Cardiac fibroblast (primary cell): Measurements from ENCODE around the gene FAM131C.

Experiments
- DNase-seq, 2 donors: peaks; one replicate each; pipeline versions ENCODE4 v3.0.0 to v3.0.0-alpha.2; 2010; ENCODE audit warnings: low read depth in 2 of 2
- H3K4me3 ChIP-seq, 2 donors: replicated peaks in 1 of 2; 1 replicate in 1 of 2; 2 replicates in 1 of 2; pipeline ENCODE4 v1.5.1; 2011; ENCODE audit warnings: low read depth in 2 of 2, low read length in 2 of 2, mild to moderate bottlenecking in 2 of 2, moderate library complexity in 1 of 2
- TF ChIP-seq, protein P1 (sequence below): IDR thresholded peaks from one replicate; pipeline ENCODE4 v1.5.1; 2011; ENCODE audit warnings: low read depth, mild to moderate bottlenecking, low read length, inconsistent platforms

The FAM131C gene

DNA sequence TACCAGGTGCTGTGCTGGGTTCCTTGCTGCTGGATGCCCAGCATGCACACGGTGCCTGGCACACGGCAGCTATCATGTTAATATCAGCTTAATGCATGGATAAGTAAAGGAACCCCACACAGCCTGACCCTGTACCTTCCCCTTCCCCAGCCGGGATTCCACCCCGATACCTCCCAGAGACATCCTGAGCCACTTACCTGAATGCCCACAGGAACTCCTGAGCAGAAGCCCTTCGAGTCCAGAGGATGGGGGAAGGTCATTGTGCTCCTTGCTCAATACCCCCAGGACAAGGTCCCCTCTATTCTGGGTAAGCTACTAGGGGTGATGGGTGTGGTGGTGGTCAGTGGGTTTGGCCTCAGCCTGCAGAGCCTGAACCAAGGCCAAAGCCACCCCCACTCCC, 1.4 kb downstream of the FAM131C start:
- no peak overlapping the region for H3K4me3 ChIP-seq
- DNase-seq, result no peak
- TF ChIP-seq, protein P1, sequence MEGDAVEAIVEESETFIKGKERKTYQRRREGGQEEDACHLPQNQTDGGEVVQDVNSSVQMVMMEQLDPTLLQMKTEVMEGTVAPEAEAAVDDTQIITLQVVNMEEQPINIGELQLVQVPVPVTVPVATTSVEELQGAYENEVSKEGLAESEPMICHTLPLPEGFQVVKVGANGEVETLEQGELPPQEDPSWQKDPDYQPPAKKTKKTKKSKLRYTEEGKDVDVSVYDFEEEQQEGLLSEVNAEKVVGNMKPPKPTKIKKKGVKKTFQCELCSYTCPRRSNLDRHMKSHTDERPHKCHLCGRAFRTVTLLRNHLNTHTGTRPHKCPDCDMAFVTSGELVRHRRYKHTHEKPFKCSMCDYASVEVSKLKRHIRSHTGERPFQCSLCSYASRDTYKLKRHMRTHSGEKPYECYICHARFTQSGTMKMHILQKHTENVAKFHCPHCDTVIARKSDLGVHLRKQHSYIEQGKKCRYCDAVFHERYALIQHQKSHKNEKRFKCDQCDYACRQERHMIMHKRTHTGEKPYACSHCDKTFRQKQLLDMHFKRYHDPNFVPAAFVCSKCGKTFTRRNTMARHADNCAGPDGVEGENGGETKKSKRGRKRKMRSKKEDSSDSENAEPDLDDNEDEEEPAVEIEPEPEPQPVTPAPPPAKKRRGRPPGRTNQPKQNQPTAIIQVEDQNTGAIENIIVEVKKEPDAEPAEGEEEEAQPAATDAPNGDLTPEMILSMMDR, result no peak

DNA sequence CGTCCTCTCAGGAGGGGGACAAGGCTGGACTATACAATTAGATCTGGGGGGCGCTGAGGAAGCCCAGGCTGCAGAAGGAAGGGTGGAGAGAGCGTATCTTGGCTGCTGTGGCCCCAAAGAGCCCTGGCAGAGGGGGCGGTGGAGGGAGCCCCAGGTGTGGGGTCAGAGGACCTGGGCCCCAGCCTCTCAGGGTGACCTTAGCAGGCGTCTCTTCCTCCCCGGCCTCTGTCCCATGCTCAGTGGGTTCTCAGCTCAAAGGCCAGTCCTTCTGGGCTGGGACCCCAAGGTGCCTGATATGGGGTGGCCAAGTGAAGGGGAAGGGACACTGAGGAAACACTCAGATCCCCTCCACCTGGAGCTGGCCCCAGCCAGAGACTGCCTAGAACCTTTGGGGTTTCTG, 1.8 kb downstream of the FAM131C start:
- TF ChIP-seq, protein P1, result no peak
- H3K4me3 ChIP-seq, result no peak overlapping the region
- DNase-seq, result no peak

DNA sequence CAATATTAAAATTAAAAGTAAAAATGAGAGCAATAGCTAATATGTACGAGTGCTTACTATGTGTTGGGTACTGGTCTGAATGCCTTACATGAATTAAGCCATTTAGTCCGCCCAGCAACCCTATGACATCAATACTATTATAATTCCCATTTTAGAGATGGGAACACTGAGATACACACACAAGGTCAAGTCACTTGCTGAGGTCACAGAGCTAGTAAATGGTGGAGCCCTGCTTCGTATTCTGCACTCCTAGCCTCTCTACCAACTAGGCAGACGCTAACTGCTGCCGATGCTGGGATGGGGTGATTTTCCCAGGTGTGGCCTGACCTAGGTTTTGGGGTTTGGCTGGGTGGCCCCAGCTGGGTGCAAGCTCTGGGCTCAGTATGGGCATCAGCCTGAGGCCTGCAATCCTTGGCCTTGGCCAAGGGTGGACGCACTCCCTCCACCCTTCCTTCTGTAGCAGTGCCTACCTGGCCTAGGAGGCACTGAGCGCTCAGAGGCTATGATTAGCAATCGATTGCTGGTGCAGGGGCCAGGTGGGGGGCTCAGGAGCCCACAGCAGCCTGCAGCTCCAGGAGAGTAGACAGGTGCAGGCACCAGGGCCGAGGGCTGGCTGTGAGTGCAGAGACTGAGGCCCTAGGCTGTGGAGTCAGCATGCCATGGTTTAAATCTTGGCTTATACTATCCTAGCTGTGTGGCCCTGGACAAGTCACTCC, 2.7 kb downstream of the FAM131C start:
- no peak for DNase-seq
- no peak overlapping the region for H3K4me3 ChIP-seq
- TF ChIP-seq, protein P1, result no peak

DNA sequence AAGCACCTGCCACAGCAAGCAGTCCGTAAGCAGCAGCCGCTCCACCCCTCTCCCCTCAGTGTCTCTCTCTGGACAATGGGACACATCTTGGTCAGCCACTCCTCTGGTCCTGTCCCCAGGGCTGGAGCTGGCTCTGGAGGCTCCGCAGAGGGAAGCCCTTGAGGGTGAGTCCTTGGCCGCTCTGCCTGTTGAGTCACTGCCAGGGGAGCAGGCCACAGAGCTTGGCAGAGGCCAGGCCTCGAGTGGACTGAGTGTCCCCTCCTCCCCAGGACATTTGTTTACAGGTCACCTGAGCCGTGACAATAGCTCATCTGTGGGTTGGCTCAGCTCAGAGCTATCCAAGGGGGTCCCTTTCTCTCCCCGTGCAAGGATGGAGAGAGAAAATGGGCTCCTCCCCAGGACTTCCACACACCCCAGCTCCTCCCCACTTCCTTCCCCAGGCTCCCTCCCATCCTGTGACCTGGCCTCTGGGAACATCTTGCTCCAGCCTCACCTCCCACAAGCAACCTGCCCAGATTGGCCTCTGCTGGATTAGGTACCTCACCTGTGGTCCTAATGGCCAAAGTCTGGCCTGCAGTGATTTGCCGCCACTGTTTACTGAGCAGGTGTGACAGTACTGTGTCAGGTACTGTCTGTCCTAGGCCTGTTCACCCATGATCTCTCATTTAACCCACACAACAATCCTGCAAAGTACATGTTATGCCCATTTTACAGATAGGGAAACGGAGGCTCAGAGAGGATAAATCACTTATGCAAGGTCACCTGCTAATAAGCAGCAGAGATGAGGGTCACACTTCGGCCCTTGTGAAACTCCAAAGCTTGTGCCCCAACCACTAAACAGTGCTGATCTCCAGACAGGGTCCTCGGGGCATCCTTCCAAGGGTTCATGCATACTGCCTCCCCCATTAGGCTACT, 4.8 kb downstream of the FAM131C start:
- peak; percentile 29 to 39 for DNase-seq
- no peak overlapping the region for H3K4me3 ChIP-seq

DNA sequence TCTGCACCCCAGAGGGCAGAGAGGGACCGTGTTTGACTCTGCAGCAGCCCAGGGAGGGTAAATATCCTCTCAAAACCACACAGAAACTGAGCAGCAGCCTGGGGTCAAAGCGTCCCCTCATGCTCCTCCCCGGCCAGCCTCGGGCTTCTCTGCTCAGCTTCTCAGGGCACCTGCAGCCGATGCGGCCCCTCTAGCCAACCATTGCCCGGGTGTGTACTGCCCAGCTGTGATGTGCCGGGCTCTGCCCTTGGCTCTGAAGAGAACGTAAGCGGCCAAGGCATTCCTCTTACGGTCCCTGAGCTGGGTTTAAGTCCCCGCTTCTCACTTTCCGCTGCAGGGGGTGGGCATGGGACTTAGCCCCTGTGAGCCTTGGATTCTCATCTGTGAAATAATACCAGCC, 5.5 kb downstream of the FAM131C start:
- H3K4me3 ChIP-seq, result no peak overlapping the region
- TF ChIP-seq, protein P1, result no peak
- DNase-seq, result no peak

More for the DNA sequence above, 4.8 kb downstream of the FAM131C start:
- TF ChIP-seq, protein P1, result no peak

DNA sequence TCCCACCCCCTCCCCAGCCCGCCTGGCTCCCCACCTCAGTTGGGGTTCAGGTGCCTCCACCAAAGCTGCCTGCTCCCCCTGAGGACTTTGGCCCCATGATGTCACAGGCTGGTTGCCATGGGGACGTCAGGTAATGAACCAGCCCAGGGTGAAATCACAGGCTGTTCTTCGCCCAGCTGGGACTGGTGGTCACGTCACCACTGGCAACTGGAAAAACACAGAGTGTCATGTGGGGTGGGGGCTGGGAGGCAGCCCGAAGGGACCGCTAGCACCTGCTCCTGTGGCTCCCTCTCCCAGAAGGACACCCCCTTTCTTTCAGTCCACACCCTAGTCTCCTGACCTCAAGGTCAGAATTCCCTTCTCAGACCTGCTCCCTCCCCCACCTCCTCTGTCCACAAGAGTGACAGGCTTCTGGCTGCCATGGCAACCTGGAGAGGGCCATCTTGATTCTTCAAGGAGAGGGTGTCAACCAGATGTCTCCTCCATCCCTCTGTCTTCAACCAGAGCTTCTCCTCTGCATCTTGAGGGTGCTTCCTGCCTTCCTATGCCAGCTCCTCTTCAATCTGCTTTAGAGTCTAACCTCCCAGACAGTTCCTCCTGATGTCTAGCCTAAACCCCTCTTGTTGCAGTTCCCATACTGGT, 6.2 kb downstream of the FAM131C start:
- H3K4me3 ChIP-seq, result no peak overlapping the region
- no peak for DNase-seq
- TF ChIP-seq, protein P1, result no peak
